Karpas-422 (cell line): Measurements from ENCODE around the gene PSME1. TPM values are rescaled to one million over a fixed set of nuclear protein-coding genes. Genes with fewer than 3 reads are reported as not detected.

ENCODE experiments used
- DNase-seq: peaks from one replicate; pipeline ENCODE4 v3.0.0-alpha.2; 2015
- H2AFZ ChIP-seq: fragments of 200-600 bp; sonication (generic); 2 replicates; pipeline ENCODE4 v1.6.1; 2014; ENCODE audit warnings: antibody characterized with exemption, low read length, mixed read lengths
- H3K27ac ChIP-seq: fragments of 200-600 bp; sonication (generic); 2 replicates; pipeline ENCODE4 v1.5.1; 2014; ENCODE audit warnings: mild to moderate bottlenecking, low read length, moderate library complexity
- H3K27me3 ChIP-seq: fragments of 200-600 bp; sonication (generic); 2 replicates; pipeline ENCODE4 v1.6.1; 2014; ENCODE audit warnings: low read length, mixed read lengths
- H3K36me3 ChIP-seq: fragments of 200-600 bp; sonication (generic); 2 replicates; pipeline ENCODE4 v1.6.1; 2014; ENCODE audit warnings: low read length, mixed read lengths; ENCODE audit not compliant: insufficient read depth
- H3K4me1 ChIP-seq: fragments of 200-600 bp; sonication (generic); 2 replicates; pipeline ENCODE4 v1.6.1; 2014; ENCODE audit warnings: mild to moderate bottlenecking, low read length, mixed read lengths
- H3K4me2 ChIP-seq: fragments of 200-600 bp; sonication (generic); 2 replicates; pipeline ENCODE4 v1.6.1; 2014; ENCODE audit warnings: low read length, low read depth, mild to moderate bottlenecking; ENCODE audit not compliant: poor library complexity, severe bottlenecking
- H3K4me3 ChIP-seq: fragments of 200-600 bp; sonication (generic); 2 replicates; pipeline ENCODE4 v1.5.1; 2014; ENCODE audit warnings: mild to moderate bottlenecking, antibody characterized with exemption, low read length, mixed read lengths
- H3K79me2 ChIP-seq: fragments of 200-600 bp; sonication (generic); 2 replicates; pipeline ENCODE4 v1.6.1; 2014; ENCODE audit warnings: mild to moderate bottlenecking, low read length, mixed read lengths
- H3K9ac ChIP-seq: fragments of 200-600 bp; sonication (generic); 2 replicates; pipeline ENCODE4 v1.6.0; 2014; ENCODE audit warnings: low read length
- H3K9me2 ChIP-seq: fragments of 200-600 bp; sonication (generic), shearing (Covaris generic); replicated peaks from 2 replicates; pipeline ENCODE4 v1.6.0; 2014; ENCODE audit warnings: mild to moderate bottlenecking, low read length, moderate library complexity; ENCODE audit not compliant: insufficient read depth
- H3K9me3 ChIP-seq: fragments of 300-700, 200-600 bp; sonication (generic); 2 replicates; pipeline ENCODE4 v1.6.1; 2014; ENCODE audit warnings: low read length, mixed read lengths
- H4K20me1 ChIP-seq: fragments of 200-600 bp; sonication (generic); 2 replicates; pipeline ENCODE4 v1.6.1; 2014; ENCODE audit warnings: mild to moderate bottlenecking, antibody characterized with exemption, low read length, low read depth; ENCODE audit not compliant: insufficient read depth
- total RNA-seq: library from RNA; depleted of rRNA; stranded (reverse); fragments of >200 nt; shearing (Covaris generic); gene quantifications from 2 replicates; pipeline ENCODE4 v1.2.3, GENCODE V29; 2014; ENCODE audit warnings: low replicate concordance

The PSME1 gene
- total RNA-seq, 1 experiment from 2014 or later = 435 TPM

- no peak for DNase-seq
- Histone ChIP-seq H3K9me3 (no peaks in the 10 kb centered on the region), H3K4me2 (no peak overlapping the region), H4K20me1 (no peaks in the 10 kb centered on the region), H3K79me2 (no peaks in the 10 kb centered on the region), H3K4me1 (no peaks in the 10 kb centered on the region), H3K4me3 (no peak overlapping the region), H3K36me3 (no peaks in the 10 kb centered on the region), H2AFZ (no peak overlapping the region), H3K27me3 (no peaks in the 10 kb centered on the region), H3K9me2 (no peaks in the 10 kb centered on the region), H3K9ac (no peak overlapping the region), H3K27ac (no peak overlapping the region)
Measured at GRCh38 chr14:24129410-24129998, 6.5 kb upstream of the PSME1 start.

- no peak within 1 kb of the TSS for H3K4me3 ChIP-seq
- no peak within 1 kb of the TSS for H3K27ac ChIP-seq
- no peaks in the 10 kb centered on the region for H3K27me3 ChIP-seq
- no peak within 1 kb of the TSS for H3K9ac ChIP-seq
- no peaks in the 10 kb centered on the region for H3K9me3 ChIP-seq
- H3K9me2 ChIP-seq = no peaks in the 10 kb centered on the region
- H3K4me2 ChIP-seq = no peak within 1 kb of the TSS
- peaks cover 4% of the 10 kb centered on the region for H3K4me1 ChIP-seq
- H3K79me2 ChIP-seq = no peaks in the 10 kb centered on the region
- H4K20me1 ChIP-seq = no peaks in the 10 kb centered on the region
- no peaks in the 10 kb centered on the region for H3K36me3 ChIP-seq
- H2AFZ ChIP-seq = no peak within 1 kb of the TSS
- DNase-seq = no peak
Measured at GRCh38 chr14:24130380-24130716, 5.6 kb upstream of the PSME1 start, which contains the start of gene FITM1. TSS of gene FITM1 (plus strand) at chr14:24130659. CDS start at chr14:24131564, 905 bp downstream.

- no peak for DNase-seq
- Histone ChIP-seq H3K27me3 (no peaks in the 10 kb centered on the region), H3K4me1 (peaks cover 9% of the 10 kb centered on the region), H4K20me1 (no peaks in the 10 kb centered on the region), H3K4me2 (no peak overlapping the region), H3K4me3 (no peak overlapping the region), H3K9me2 (no peaks in the 10 kb centered on the region), H3K9ac (no peak overlapping the region), H3K27ac (no peak overlapping the region), H3K9me3 (no peaks in the 10 kb centered on the region), H3K36me3 (no peaks in the 10 kb centered on the region), H2AFZ (no peak overlapping the region), H3K79me2 (no peaks in the 10 kb centered on the region)
Measured at GRCh38 chr14:24130717-24131548, 5.1 kb upstream of the PSME1 start.

GRCh38 chr14:24131549-24131966 lies 4.4 kb upstream of the PSME1 start:
- no peaks in the 10 kb centered on the region for H3K9me2 ChIP-seq
- no peak overlapping the region for H3K4me2 ChIP-seq
- H3K27me3 ChIP-seq = no peaks in the 10 kb centered on the region

GRCh38 chr14:24132061-24132685 lies 3.8 kb upstream of the PSME1 start:
- no peak overlapping the region for H3K4me2 ChIP-seq
- H2AFZ ChIP-seq = no peak overlapping the region
- H3K9me3 ChIP-seq = no peaks in the 10 kb centered on the region
- no peaks in the 10 kb centered on the region for H4K20me1 ChIP-seq
- H3K27ac ChIP-seq = no peak overlapping the region
- no peak overlapping the region for H3K4me3 ChIP-seq
- H3K4me1 ChIP-seq = peaks cover 15% of the 10 kb centered on the region
- no peak overlapping the region for H3K9ac ChIP-seq
- no peaks in the 10 kb centered on the region for H3K27me3 ChIP-seq
- no peaks in the 10 kb centered on the region for H3K9me2 ChIP-seq
- peaks cover 12% of the 10 kb centered on the region for H3K79me2 ChIP-seq
- H3K36me3 ChIP-seq = no peaks in the 10 kb centered on the region
- no peak for DNase-seq

More at GRCh38 chr14:24131549-24131966, 4.4 kb upstream of the PSME1 start:
- Histone ChIP-seq H3K27ac (no peak overlapping the region), H2AFZ (no peak overlapping the region), H3K79me2 (peaks cover 6% of the 10 kb centered on the region), H3K36me3 (no peaks in the 10 kb centered on the region), H3K4me1 (peaks cover 9% of the 10 kb centered on the region), H4K20me1 (no peaks in the 10 kb centered on the region), H3K4me3 (no peak overlapping the region), H3K9ac (no peak overlapping the region), H3K9me3 (no peaks in the 10 kb centered on the region)
- DNase-seq = no peak

GRCh38 chr14:24132976-24133375 lies 3.0 kb upstream of the PSME1 start:
- no peak overlapping the region for H3K9ac ChIP-seq
- no peak overlapping the region for H3K4me3 ChIP-seq
- H3K79me2 ChIP-seq = peaks cover 19% of the 10 kb centered on the region
- H3K4me2 ChIP-seq = no peak overlapping the region
- H3K9me3 ChIP-seq = no peaks in the 10 kb centered on the region
- H3K36me3 ChIP-seq = peaks cover 4% of the 10 kb centered on the region; the same call in 1 of the 2 replicates
- DNase-seq = no peak
- H3K9me2 ChIP-seq = no peaks in the 10 kb centered on the region
- H3K27ac ChIP-seq = no peak overlapping the region
- no peaks in the 10 kb centered on the region for H4K20me1 ChIP-seq
- no peak overlapping the region for H2AFZ ChIP-seq
- H3K27me3 ChIP-seq = no peaks in the 10 kb centered on the region
- peaks cover 23% of the 10 kb centered on the region for H3K4me1 ChIP-seq

- Histone ChIP-seq H2AFZ (no peak overlapping the region), H3K9ac (no peak overlapping the region), H3K79me2 (peaks cover 26% of the 10 kb centered on the region)
Measured at GRCh38 chr14:24133735-24134134, 2.3 kb upstream of the PSME1 start.

GRCh38 chr14:24135584-24135833 lies 485 bp upstream of the PSME1 start:
- Histone ChIP-seq H3K9ac (peak overlapping the region; percentile 98), H3K4me2 (peak overlapping the region; percentile 87), H4K20me1 (no peaks in the 10 kb centered on the region), H3K79me2 (peaks cover 43% of the 10 kb centered on the region), H3K27ac (peak overlapping the region; percentile 54), H3K27me3 (no peaks in the 10 kb centered on the region), H2AFZ (peak overlapping the region; percentile 76), H3K4me1 (peaks cover 42% of the 10 kb centered on the region), H3K9me2 (no peaks in the 10 kb centered on the region), H3K4me3 (peak overlapping the region; percentile 98), H3K36me3 (peaks cover 23% of the 10 kb centered on the region), H3K9me3 (no peaks in the 10 kb centered on the region)
- no peak for DNase-seq

More at GRCh38 chr14:24133735-24134134, 2.3 kb upstream of the PSME1 start:
- Histone ChIP-seq H4K20me1 (no peaks in the 10 kb centered on the region), H3K4me2 (no peak overlapping the region), H3K36me3 (peaks cover 11% of the 10 kb centered on the region), H3K9me2 (no peaks in the 10 kb centered on the region), H3K27me3 (no peaks in the 10 kb centered on the region), H3K9me3 (no peaks in the 10 kb centered on the region), H3K27ac (no peak overlapping the region), H3K4me1 (peaks cover 30% of the 10 kb centered on the region), H3K4me3 (no peak overlapping the region)
- DNase-seq = peak; percentile 64
